ENCODE data around the gene TTLL12.

TTLL12 gene

DNA sequence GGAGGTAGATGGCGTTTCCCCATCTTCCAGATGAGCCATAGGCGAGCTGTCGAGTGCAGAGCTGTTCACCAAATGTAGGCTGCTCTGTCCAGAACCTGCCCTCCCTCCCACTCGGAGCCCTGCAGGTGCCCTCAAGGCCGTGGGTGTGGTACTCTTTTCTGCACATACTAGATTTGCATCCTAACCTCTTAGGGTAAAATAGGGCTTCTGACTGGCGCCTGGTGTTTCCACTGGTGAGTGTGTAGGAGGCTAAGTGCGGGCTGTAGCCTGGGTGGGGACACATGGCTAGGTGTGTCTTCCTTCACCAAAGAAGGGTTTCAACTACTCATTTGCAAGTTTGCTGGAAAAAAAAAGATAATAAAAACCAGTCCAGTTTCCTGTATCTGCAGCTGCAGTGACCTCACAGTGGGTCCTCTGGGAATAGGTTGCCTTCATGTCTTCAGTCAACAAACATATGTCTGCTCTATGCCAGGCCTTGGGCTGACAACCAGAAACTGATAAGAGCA lies 67.9 kb downstream of the TTLL12 start:
- DNase-seq, result no peak

DNA sequence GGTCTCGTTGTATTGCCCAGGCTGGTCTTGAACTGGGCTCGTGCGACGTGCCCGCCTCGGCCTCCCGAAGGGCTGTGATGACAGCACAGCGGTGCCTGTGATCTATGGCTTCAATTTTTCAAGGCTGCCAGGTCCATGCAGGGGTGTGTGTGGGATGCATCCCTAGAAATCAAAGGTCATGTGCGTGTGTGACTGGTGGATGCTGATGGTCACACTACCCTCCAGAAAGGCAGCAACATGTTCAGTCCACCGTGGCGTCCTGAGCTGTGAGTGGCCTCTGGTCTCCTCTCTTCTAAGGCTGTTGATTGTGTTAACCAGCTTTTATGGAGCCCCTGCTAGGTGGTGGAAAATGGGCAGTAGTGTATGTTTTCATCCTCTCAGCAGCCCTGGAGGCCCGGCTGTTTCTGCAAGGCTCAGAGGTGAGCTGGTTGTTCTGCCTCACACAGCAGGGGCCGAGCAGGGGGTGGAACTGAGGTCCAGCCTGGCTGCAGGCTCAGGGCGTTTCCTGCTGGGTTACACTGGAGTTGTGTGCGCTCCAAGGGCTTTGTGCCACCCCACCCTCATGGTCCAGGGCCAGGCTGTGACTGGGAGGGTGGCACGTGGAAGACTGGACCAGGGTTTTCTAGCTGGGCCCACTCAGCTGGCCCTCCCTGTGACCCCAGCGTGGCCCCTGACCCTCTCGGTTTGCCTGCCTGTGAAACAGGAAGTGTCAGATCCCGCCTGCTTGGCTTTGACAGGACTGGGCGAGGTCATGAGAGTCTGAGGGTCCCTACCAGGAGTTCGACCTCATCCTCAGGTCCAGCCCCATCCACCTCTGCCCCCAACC lies 68.7 kb downstream of the TTLL12 start:
- no peak for DNase-seq

DNA sequence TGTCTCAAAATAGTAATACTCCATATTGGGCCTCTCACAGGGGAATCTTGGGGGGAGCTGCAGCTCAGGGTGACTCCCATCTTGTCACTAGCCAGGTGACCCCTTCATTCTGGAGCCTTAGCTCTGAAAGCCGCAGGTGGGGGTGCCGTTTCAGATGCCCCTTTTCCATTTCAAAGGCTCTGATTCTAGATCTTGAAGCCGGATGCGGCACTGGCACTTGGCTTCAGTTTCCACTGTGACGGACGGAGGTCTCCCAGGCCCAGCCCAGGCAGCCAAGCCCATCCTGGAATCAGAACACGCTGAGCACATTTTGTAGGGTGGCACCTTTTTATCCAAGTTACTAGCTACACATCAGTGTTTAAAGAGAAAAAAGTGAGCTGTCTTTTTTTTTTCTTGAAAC lies 70.0 kb downstream of the TTLL12 start:
- no peak for DNase-seq
